Left lobe of liver (tissue), 2 donors: ENCODE data around the gene CKM. TPM values are rescaled to one million over a fixed set of nuclear protein-coding genes. Genes with fewer than 3 reads are reported as not detected.

Source experiments
- ATAC-seq: fragments of 200-7000 bp; cut with Tn5 transposase; one replicate; pipeline ENCODE4 v1.9.1; 2020; ENCODE audit warnings: mild to moderate bottlenecking, moderate library complexity
- DNase-seq: peaks from one replicate; pipeline ENCODE4 v3.0.0-alpha.2; 2020; ENCODE audit warnings: low spot score
- total RNA-seq: library from RNA; stranded (reverse); gene quantifications from one replicate; pipeline ENCODE4 v1.2.1, GENCODE V29; 2021
- donor health status: DM: no; HTN: no; CAD: no; lungs with moderate emphysema.
- donor health status: DM: no; HTN: yes; CAD: no.

CKM gene
- total RNA-seq = not detected

DNA sequence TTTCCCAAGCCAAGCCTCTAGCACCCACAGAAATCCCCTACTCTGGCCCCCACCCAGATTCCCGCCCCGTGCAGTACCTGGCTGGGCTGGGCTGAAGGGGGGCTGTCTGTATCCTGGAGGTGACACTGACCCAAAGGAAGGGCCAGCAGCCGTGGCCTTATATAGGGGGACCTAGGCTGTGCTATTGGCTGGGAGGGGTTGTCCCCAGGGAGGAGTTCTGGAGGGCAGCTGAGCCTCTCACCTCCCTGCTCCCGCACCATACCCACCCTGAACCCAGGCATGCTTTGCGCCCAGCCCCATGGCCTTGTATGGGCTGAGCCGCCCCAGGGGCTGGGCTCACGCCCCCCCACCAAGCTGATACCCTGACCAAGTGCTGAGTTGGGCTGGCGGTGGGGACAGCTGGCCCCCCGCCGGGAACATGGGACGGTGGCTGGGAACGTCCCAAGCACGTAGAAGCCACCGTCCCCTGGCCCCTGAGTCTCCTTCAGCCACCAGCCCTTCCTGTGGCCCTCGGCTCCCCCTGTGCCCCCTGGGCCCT is at the start of gene CKM:
Gene CKM, minus strand, starts transcription at position 132 of the 538 bp plus-strand sequence. CDS start 3,162 bp downstream, outside the sequence.
- ATAC-seq = no peak

DNA sequence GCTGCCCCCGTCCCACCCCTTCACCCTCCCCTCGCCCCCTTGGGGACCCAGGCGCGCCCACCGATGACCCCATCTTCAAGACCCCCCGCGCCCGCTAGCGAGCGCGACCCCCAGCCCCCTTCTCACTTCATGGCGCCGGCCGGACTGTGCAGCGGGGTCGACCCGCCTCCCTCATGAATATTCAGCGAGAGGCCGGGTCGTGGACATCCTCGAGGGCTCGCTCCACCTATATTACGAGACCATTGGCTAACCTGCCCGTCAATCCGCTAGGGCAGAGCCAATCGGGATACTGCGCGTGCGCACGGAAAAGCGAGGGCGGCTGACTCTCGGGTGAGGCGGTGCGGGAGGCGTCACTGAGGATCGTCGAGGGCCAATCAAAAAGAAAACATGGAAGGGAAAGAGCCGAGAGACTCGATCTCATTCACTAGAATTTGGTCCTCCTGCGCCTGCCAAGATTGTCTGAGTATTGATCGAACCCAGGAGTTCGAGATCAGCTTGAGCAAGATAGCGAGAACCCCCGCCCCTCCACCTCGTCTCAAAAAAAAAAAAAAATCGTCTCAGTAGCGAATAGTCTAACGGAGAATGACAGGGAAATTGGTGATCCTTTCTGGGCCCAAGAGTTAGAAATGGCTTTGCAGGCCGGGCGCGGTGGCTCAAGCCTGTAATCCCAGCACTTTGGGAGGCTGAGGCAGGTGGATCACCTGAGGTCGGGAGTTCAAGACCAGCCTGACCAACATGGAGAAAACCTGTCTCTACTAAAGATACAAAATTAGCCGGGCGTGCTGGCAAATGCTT is 47.9 kb upstream of the CKM start, which contains the start of gene ERCC2:
Gene ERCC2, minus strand, starts transcription at position 164 of the 795 bp plus-strand sequence. Its CDS starts 33 bp downstream, at position 131.
- DNase-seq (peak; percentile 100), ATAC-seq (peak; percentile 98)

More for the DNA sequence above, at the start of gene CKM:
- no peak for DNase-seq

DNA sequence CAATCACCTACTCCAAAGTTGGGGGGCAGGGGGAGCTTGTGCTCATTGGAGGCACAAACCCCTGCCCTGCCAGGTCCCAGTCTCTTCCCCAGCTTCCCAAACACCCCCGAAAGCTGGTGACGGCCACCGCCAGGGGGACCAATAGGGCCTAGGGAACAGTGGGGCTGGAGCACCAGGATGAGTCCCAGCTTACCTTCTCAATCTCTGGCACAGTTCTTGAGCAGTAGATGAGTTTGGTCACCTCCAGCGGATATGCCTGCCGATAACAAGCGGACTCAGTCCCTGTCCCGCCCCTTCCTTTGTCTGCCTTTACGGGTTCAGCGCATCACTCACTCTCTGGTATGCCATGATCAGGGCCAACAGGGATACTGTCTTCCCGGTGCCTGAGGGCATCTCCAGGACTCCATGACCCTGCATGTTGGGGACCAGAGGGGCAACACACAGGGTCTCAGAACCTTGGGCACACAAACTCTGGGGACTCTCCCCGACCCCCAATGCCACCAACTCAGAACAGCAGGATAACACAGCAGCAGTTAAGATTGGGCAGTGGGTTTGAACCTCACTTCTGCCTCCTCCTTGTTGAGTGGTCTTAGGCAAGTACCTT is 46.2 kb upstream of the CKM start:
- DNase-seq (no peak), ATAC-seq (no peak)

- DNase-seq = no peak
- ATAC-seq = no peak
Measured at GRCh38 chr19:45368127-45368526, 45.5 kb upstream of the CKM start.

DNA sequence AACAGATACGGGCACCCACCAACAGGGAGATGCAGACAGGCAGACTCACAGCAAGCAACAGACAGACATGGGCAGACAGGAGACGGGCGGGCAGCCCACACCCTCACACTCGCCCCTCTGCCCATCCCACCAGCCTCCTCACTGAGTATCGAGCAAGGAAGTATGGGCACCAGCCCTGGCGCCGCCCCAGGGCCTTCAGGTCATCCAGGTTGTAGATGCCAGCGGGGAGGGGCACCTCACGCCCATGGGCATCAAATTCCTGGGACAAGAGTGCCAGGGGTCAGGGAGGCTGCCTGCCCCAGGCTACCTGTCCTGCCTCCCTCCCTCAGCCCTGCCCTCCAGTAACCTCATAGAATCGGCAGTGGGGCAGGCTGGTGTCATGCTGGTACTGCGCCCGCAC is 42.0 kb upstream of the CKM start:
- no peak for ATAC-seq

GRCh38 chr19:45363861-45364459 is 41.3 kb upstream of the CKM start:
- DNase-seq = no peak

More for the DNA sequence above, 42.0 kb upstream of the CKM start:
- no peak for DNase-seq

GRCh38 chr19:45362291-45362690 is 39.6 kb upstream of the CKM start:
- ATAC-seq (no peak), DNase-seq (no peak)

More at GRCh38 chr19:45363861-45364459, 41.3 kb upstream of the CKM start:
- no peak for ATAC-seq

GRCh38 chr19:45361608-45362007 is 38.9 kb upstream of the CKM start:
- ATAC-seq = no peak
- no peak for DNase-seq

- ATAC-seq (no peak), DNase-seq (no peak)
Measured at GRCh38 chr19:45358213-45358792, 35.6 kb upstream of the CKM start.

DNA sequence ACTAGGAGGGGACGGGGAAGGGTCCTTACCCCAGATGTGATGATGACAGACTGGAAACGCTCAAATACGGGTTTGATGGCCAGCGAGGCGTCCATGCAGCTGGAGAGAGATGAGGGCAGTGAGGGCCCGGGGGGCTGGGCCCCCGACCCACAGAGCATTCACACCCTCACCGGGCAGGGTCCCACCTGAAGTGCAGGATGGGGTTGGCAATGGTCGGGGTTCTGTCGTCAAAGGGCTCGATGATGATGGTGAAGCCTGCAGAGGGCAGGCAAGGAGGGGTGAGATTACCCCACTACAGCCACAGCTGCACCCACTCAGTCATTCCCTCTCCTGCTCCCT is 34.7 kb upstream of the CKM start:
- ATAC-seq (no peak), DNase-seq (no peak)

- DNase-seq (no peak), ATAC-seq (peak; percentile 27)
Measured at GRCh38 chr19:45356760-45357444, 34.2 kb upstream of the CKM start.

DNA sequence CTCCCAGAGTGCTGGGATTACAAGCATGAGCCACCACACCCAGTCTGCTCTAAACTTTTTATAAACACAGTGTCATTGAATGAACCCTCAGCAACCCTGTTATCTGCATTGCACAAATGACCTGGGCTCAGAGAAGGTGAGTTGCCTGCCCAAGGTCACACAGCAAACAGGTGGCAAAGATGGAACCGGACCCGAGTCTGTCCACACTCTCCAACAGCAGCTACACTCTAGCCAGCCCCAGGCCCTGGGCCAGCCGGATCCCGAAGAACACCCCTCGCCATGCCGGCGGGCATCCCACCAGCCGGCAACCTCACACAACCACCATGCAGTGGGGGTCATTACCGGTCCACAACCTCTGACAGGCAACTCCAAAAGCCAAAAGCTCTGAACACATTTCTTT is 33.2 kb upstream of the CKM start:
- DNase-seq (no peak), ATAC-seq (no peak)

GRCh38 chr19:45355402-45355801 is 32.7 kb upstream of the CKM start:
- ATAC-seq (no peak), DNase-seq (no peak)

- ATAC-seq (no peak), DNase-seq (no peak)
Measured at GRCh38 chr19:45354241-45354842, 31.7 kb upstream of the CKM start.

- no peak for ATAC-seq
- DNase-seq = no peak
Measured at GRCh38 chr19:45352914-45353796, 30.5 kb upstream of the CKM start.

DNA sequence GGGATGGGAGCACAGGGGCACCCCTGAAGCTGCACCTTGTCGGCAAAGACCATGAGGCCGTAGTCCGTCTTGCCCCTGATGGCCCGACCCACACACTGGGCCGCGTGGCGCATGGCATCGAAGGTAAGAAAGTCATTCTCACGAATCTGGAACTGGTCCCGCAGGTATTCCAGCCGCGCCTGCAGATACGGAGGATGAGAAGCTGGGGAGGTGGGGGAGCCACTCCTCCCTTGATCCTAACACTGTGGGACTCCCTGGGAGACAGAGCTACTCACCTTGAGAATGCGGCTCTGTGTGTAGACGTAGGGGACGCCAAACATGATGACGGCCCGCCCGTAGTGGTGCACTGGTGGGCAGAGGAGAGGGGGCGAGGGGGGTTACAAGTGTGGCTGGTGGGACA is 29.8 kb upstream of the CKM start:
- ATAC-seq = no peak
- no peak for DNase-seq

DNA sequence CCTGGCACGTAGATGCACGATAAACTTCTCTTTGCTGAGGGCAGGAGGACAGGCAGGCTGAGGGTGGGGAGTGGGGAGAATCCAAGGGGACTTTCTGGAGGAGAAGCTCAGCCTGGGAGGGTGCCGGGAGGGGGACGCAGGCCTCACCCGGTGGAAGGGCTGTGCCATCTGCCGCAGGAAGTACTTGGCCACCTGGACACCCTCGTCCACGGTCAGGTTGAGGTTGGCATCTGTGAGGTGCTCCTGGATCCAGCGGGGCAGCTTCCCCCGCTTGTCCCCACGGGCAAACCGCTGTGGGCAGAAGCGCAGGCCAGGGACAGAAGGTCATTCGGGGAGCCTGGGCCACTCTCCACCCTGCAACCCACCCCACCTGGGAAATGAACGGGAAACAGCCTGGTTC is 29.4 kb upstream of the CKM start:
- ATAC-seq (no peak), DNase-seq (no peak)

DNA sequence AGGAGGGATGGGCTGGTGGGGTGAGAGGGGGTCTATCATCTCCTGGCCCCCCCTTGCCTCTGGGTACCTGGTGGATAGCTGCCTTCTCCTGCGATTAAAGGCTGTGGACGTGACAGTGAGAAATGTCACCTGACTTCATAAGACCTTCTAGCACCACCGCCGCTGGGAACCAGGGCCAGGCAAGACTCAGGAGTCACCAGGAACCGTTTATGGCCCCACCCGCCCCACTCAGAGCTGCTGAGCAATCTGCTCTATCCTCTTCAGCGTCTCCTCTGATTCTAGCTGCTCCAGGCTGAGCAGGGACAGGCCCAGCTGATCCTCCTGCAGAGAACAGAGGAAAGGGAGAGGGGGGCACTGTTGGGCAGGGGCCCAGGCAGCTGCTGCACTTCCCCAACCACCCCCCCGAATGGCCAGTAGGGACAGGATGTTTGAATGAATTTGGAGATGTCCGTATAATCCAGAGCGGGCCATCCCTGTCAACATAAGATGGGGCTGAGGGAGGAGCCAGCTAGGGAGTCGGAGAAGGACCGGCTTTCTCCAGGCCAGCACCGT is 28.8 kb upstream of the CKM start:
- no peak for ATAC-seq
- no peak for DNase-seq

GRCh38 chr19:45350477-45351058 is 27.9 kb upstream of the CKM start:
- DNase-seq = no peak
- ATAC-seq = no peak
